HCT116 (cell line): ENCODE results near the gene EMP1. TPM values are rescaled to one million over a fixed set of nuclear protein-coding genes. Genes with fewer than 3 reads are reported as not detected.

Source experiments
- ATAC-seq: fragments of 200-7000 bp; cut with Tn5 transposase; 2 replicates; pipeline ENCODE4 v1.9.1; 2020; ENCODE audit warnings: mild to moderate bottlenecking, moderate library complexity
- BruUV-seq: library from RNA; stranded (reverse); fragments of 400-500 nt; replicated peaks from 2 replicates; lab custom pipeline; 2021; lab: Mats Ljungman, UMichigan
- CTCF ChIA-PET: fragments of 300-600 bp; sonication (Branson Sonifier 250); formaldehyde crosslinking; loops from one replicate; lab custom pipeline; 2021; ENCODE audit warnings: antibody characterized with exemption; lab: Charles Lee
- POLR2A ChIA-PET: fragments of 300-600, 350-600 bp; sonication (Branson Sonifier 250); formaldehyde crosslinking; loops from one replicate; lab custom pipeline; 2021; ENCODE audit warnings: antibody characterized with exemption; lab: Charles Lee
- RAD21 ChIA-PET, 2 experiments: fragments of 300-600 bp; sonication (Branson Sonifier 250); formaldehyde crosslinking; loops; one replicate each; lab custom pipeline; 2023; ENCODE audit warnings: low total read pairs in 2 of 2; ENCODE audit not compliant: uncharacterized antibody in 2 of 2, unreplicated experiment in 2 of 2, low non-redundant PET in 1 of 2; lab: Charles Lee
- DNase-seq: peaks from one replicate; pipeline ENCODE4 v3.0.0-alpha.2; 2010; ENCODE audit warnings: low read depth, low spot score
- H2AFZ ChIP-seq: fragments of 200-600 bp; shearing (Covaris generic), sonication (generic); 2 replicates; pipeline ENCODE4 v1.6.1; 2017; ENCODE audit warnings: low read depth, mixed run types, mixed read lengths, antibody characterized with exemption, low read length; ENCODE audit not compliant: poor library complexity, severe bottlenecking
- H3K27ac ChIP-seq: 2 replicates; pipeline ENCODE4 v1.5.1; 2012; ENCODE audit warnings: low read depth, low read length
- H3K27me3 ChIP-seq: fragments of 200-600 bp; sonication (generic); 2 replicates; pipeline ENCODE4 v1.6.1; 2016; ENCODE audit warnings: mixed run types, low read length, mixed read lengths; ENCODE audit not compliant: insufficient read depth
- H3K36me3 ChIP-seq, 2 experiments: fragments of 200-500 bp in 1 of 2; fragments of 200-600 bp in 1 of 2; sonication (Bioruptor generic) in 1 of 2; sonication (generic) in 1 of 2; 2 replicates each; pipeline versions ENCODE4 v1.5.1 to v1.6.1; 2014 to 2016; ENCODE audit warnings: low read length in 2 of 2, inconsistent platforms in 1 of 2, mixed read lengths in 1 of 2, mixed run types in 1 of 2; ENCODE audit not compliant: insufficient read depth in 2 of 2, control insufficient read depth in 1 of 2
- H3K4me1 ChIP-seq, 2 experiments: fragments of 200-600 bp in 1 of 2; sonication (generic) in 1 of 2; 2 replicates each; pipeline versions ENCODE4 v1.5.1 to v1.6.1; 2012 to 2017; ENCODE audit warnings: low read length in 2 of 2, inconsistent platforms in 1 of 2, mild to moderate bottlenecking in 1 of 2, mixed read lengths in 1 of 2, mixed run types in 1 of 2, moderate library complexity in 1 of 2; ENCODE audit not compliant: insufficient read depth in 2 of 2, control insufficient read depth in 1 of 2
- H3K4me2 ChIP-seq: fragments of 200-600 bp; sonication (generic); 2 replicates; pipeline ENCODE4 v1.6.1; 2017; ENCODE audit warnings: mixed run types, low read length, mixed read lengths
- H3K4me3 ChIP-seq, 2 experiments: fragments of 200-600 bp in 1 of 2; sonication (generic) in 1 of 2; replicated peaks in 1 of 2; 2 replicates each; pipeline ENCODE4 v1.5.1; 2011 to 2016; ENCODE audit warnings: low read length in 2 of 2, control low read depth in 1 of 2, low read depth in 1 of 2, mild to moderate bottlenecking in 1 of 2, mixed read lengths in 1 of 2, mixed run types in 1 of 2
- H3K79me2 ChIP-seq: fragments of 200-600 bp; sonication (generic); 2 replicates; pipeline ENCODE4 v1.6.1; 2017; ENCODE audit warnings: mild to moderate bottlenecking, mixed run types, low read length, moderate library complexity, mixed read lengths; ENCODE audit not compliant: insufficient read depth
- H3K9ac ChIP-seq: fragments of 200-600 bp; sonication (generic); 2 replicates; pipeline ENCODE4 v1.6.1; 2016; ENCODE audit warnings: low read length, mixed read lengths
- H3K9me2 ChIP-seq: fragments of 200-600 bp; sonication (generic), shearing (Covaris generic); 2 replicates; pipeline ENCODE4 v1.6.1; 2017; ENCODE audit warnings: mixed run types, mild to moderate bottlenecking, moderate library complexity; ENCODE audit not compliant: insufficient read depth
- H3K9me3 ChIP-seq, 2 experiments: fragments of 200-500 bp in 1 of 2; fragments of 200-600 bp in 1 of 2; sonication (Bioruptor generic) in 1 of 2; sonication (generic) in 1 of 2; 2 replicates each; pipeline ENCODE4 v1.6.1; 2014 to 2017; ENCODE audit warnings: low read length in 2 of 2, mixed read lengths in 2 of 2, inconsistent platforms in 1 of 2, low read depth in 1 of 2, mild to moderate bottlenecking in 1 of 2, mixed run types in 1 of 2, moderate library complexity in 1 of 2; ENCODE audit not compliant: control insufficient read depth in 1 of 2, insufficient read depth in 1 of 2
- H4K20me1 ChIP-seq: fragments of 200-600 bp; sonication (generic), shearing (Covaris generic); 2 replicates; pipeline ENCODE4 v1.6.1; 2017; ENCODE audit warnings: mixed run types, mild to moderate bottlenecking, moderate library complexity; ENCODE audit not compliant: insufficient read depth
- CBX3 ChIP-seq: IDR thresholded peaks from 2 replicates; pipeline ENCODE4 v1.6.1; 2012; ENCODE audit warnings: low read depth
- CEBPB ChIP-seq: IDR thresholded peaks from 2 replicates; pipeline ENCODE4 v1.6.1; 2012; ENCODE audit warnings: low read depth
- EZH2 ChIP-seq: fragments of 200-600 bp; sonication (generic); IDR thresholded peaks from 2 replicates; pipeline ENCODE4 v1.6.1; 2017; ENCODE audit warnings: antibody characterized with exemption, mixed run types
- FOSL1 ChIP-seq: IDR thresholded peaks from 2 replicates; pipeline ENCODE4 v1.6.1; 2012; ENCODE audit warnings: low read depth
- JUND ChIP-seq: IDR thresholded peaks from 2 replicates; pipeline ENCODE4 v1.6.1; 2012
- MAX ChIP-seq: IDR thresholded peaks from 2 replicates; pipeline ENCODE4 v1.6.1; 2012
- POLR2A ChIP-seq: IDR thresholded peaks from 2 replicates; pipeline ENCODE4 v1.7.0; 2011; ENCODE audit warnings: borderline replicate concordance; ENCODE audit not compliant: insufficient read depth, insufficient read length; ENCODE audit errors: extremely low read depth
- RAD21 ChIP-seq: IDR thresholded peaks from 2 replicates; pipeline ENCODE4 v1.6.1; 2012; ENCODE audit warnings: low read depth, mild to moderate bottlenecking
- SP1 ChIP-seq: IDR thresholded peaks from 2 replicates; pipeline ENCODE4 v1.6.1; 2012; ENCODE audit warnings: low read depth
- intact Hi-C: fragments of 100-400 bp; cut with micrococcal nuclease; formaldehyde crosslinking; loops from 2 replicates; pipeline ENCODE4 v1.10.0; 2022
- total RNA-seq: library from RNA; stranded (reverse); gene quantifications from one replicate; pipeline ENCODE4 v1.2.1, GENCODE V29; 2021; ENCODE audit not compliant: unreplicated experiment

Gene EMP1
- total RNA-seq, 1 experiment from 2014 or later: 110 TPM

GRCh38 chr12:13183620-13184019 is 12.9 kb upstream of the EMP1 start:
- H3K9ac ChIP-seq: no peak overlapping the region
- intact Hi-C loops: no loop called here

GRCh38 chr12:13186302-13186701 is 10.2 kb upstream of the EMP1 start:
- H3K79me2 ChIP-seq: no peaks in the 10 kb centered on the region
- H4K20me1 ChIP-seq: no peaks in the 10 kb centered on the region
- no TSS peak for BruUV-seq
- intact Hi-C loops: no loop called here
- no peaks in the 10 kb centered on the region for H3K9me2 ChIP-seq
- no peak overlapping the region for H2AFZ ChIP-seq
- H3K4me2 ChIP-seq: no peak overlapping the region
- H3K4me1 ChIP-seq: peaks cover 2 to 56% of the 10 kb centered on the region in 2 experiments; a peak in 2 of 4 replicates
- ChIA-PET RAD21 (no interaction called here), POLR2A (no interaction called here), CTCF (no interaction called here)
- no peak overlapping the region for H3K27ac ChIP-seq
- H3K9me3 ChIP-seq: no peaks in the 10 kb centered on the region
- H3K27me3 ChIP-seq: no peaks in the 10 kb centered on the region
- no peak overlapping the region for H3K9ac ChIP-seq
- ATAC-seq (no peak; the same call in 1 of the 2 replicates), DNase-seq (no peak)
- no peak overlapping the region for H3K4me3 ChIP-seq
- no peak for TF ChIP-seq POLR2A
- TF ChIP-seq CEBPB: no peak
- no peaks in the 10 kb centered on the region for H3K36me3 ChIP-seq

More at GRCh38 chr12:13183620-13184019, 12.9 kb upstream of the EMP1 start:
- H3K9me3 ChIP-seq: no peaks in the 10 kb centered on the region
- no peak overlapping the region for H3K27ac ChIP-seq
- no peaks in the 10 kb centered on the region for H3K36me3 ChIP-seq
- DNase-seq: no peak
- POLR2A ChIA-PET: no interaction called here
- CTCF ChIA-PET: no interaction called here
- no peaks in the 10 kb centered on the region for H3K9me2 ChIP-seq
- H3K27me3 ChIP-seq: no peaks in the 10 kb centered on the region
- no peak overlapping the region for H3K4me3 ChIP-seq
- H2AFZ ChIP-seq: no peak overlapping the region
- no peak for TF ChIP-seq EZH2
- peak; percentile 21; the same call in 1 of the 2 replicates for TF ChIP-seq FOSL1
- peak; percentile 26; the same call in 1 of the 2 replicates for TF ChIP-seq SP1
- TF ChIP-seq MAX: peak; percentile 23; the same call in 1 of the 2 replicates
- no peak for TF ChIP-seq RAD21
- TF ChIP-seq CBX3: peak; percentile 41; the same call in 1 of the 2 replicates
- 0 out of 2 replicates have a peak, but pooled peaks have one; percentile 24 for TF ChIP-seq JUND
- TF ChIP-seq, all 23 proteins: peak for 5
- RAD21 ChIA-PET: no interaction called here
- no peaks in the 10 kb centered on the region for H4K20me1 ChIP-seq
- ATAC-seq: peak; percentile 31; the same call in 1 of the 2 replicates
- peaks cover 11 to 77% of the 10 kb centered on the region in 2 experiments for H3K4me1 ChIP-seq
- H3K79me2 ChIP-seq: no peaks in the 10 kb centered on the region
- BruUV-seq: no TSS peak
- H3K4me2 ChIP-seq: peak overlapping the region; percentile 6
